NOMO-1 treated with dmso at 0.1 percent for 144 hours (cell line): ENCODE results near the gene PARS2.

Source experiments
- DNase-seq: peaks from one replicate; lab custom pipeline; 2025; ENCODE audit not compliant: unreplicated experiment; lab: John Stamatoyannopoulos, UW

Gene PARS2

DNA sequence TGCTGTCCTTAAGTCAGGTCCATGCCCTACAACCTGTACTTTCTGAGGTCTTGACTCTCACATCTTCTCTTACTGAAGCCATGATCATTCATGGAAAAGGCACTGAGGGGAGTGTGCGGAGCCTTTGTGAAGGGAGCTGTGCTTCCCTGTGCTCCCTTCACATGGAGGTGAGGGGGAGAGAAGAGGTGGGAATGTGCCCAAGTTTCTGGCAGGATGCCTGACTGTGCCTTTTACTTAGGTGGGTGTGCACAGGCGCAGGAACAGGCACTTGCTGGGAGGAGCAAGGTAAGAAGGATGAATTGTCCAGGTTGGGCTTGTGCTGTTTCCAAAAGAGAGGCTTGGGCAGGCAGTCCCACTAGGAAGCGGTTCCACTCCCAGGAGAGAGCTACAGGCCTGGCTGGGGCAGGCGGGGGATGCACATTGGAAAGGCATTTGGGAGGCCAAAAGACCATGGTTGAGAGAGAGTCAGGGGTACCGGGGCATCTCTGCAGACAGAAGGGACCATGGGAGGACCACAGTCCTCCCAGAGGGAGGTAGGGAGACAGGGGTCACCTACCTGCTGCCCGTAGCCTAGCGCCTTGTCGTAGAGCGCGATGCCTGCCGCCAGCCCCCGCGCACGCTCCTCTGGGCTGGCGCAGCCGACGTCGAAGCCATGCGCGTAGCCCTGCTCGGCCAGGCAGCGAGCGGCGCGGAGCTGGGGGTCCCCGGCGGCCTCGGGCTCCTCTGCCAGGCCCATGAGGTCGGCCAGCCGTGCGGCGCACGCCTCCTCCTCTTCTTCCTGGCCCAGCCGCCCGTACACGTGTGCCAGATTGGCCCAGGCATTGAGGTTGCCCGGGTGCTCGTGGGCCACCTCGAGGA, 35.9 kb upstream of the PARS2 start:
- no peak for DNase-seq

- DNase-seq = no peak
Measured at GRCh38 chr1:54798769-54799641, 34.7 kb upstream of the PARS2 start.

GRCh38 chr1:54798206-54798605, 33.9 kb upstream of the PARS2 start:
- no peak for DNase-seq

DNA sequence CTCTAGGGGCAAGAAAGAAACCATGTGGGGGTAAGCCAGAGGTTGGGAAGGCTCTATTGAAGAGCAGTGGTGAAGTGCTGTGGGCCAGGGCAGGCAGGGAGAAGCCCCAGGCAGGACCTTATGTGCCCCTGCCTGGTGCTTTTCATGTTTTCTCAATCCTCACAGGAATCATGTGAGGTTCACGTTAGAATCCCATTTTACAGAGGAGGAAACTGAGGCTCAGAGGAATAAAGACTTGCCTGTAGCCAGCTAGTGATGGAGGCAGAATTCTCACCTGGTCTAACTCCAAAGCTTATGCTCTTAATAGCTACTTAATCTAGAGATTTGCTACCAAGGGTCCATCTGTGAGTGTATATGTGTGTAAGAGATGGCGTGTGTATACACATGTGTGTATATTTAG, 32.6 kb upstream of the PARS2 start:
- DNase-seq = no peak

GRCh38 chr1:54795841-54796468, 31.6 kb upstream of the PARS2 start:
- DNase-seq = no peak

DNA sequence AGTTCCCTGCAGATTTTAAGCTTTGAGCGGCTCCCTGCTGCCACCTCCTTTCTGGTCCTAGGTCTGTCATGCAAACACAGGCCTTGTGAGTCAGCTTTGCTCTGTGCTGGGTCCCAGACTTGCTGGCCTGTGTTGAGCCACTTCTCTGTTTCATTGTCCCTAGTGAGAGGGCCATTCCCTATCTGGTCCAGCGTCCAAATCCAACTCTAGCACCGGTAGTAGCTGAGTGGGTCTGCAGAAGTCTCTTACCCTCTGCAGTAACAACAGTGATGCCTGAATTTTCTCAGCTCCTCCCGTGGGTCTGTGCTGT, 31.0 kb upstream of the PARS2 start:
- no peak for DNase-seq

GRCh38 chr1:54794451-54795355, 30.4 kb upstream of the PARS2 start:
- DNase-seq = no peak

GRCh38 chr1:54792686-54793282, 28.5 kb upstream of the PARS2 start:
- DNase-seq = no peak

DNA sequence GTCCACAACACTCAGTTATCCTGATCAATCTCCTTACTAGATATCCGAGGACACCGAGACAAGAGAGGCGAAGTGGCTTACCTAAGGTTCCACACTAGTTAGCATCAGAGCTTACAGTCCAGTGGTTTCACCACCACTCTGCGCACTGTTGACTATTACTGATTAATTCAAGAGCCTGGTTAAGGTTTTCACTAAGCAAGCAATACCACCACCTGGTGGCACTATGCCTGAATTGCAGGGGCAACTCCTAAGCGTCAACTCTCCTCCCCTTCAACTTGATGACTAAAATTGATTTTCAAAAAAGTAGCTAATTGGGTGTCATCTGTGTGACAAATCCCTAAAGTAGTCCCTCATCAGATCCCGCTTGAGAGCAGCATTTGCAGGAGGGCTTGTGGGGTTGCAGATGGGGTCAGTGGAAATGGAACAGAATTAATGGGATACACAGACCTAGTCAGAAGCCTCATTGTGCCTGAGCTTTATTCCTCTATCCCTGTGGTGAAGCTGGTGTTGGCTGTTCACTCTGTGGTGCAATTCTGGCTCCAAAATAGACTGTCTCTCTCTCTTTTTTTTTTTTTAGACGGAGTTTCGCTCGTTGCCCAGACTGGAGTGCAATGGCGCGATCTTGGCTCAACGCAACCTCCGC, 27.7 kb upstream of the PARS2 start:
- no peak for DNase-seq

DNA sequence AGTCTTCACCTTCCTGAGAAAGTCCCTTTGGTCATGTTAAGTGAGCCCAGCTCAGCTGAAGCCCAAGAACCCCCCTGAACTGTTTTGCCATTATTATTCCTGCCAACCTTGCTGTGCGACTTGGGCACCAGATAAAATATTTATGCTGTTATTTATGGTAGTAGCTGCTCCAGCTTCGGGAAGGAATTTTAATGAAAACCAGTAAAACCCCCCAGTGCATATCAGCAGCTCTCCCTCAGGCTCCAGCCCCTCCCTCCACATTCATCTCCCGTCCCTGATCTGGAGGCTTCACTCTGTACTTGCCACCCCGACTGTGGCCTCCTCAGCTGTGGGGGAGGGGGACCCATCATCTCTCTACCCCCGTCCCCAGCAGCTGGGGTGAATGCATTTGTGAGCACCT, 24.1 kb upstream of the PARS2 start:
- DNase-seq = no peak

DNA sequence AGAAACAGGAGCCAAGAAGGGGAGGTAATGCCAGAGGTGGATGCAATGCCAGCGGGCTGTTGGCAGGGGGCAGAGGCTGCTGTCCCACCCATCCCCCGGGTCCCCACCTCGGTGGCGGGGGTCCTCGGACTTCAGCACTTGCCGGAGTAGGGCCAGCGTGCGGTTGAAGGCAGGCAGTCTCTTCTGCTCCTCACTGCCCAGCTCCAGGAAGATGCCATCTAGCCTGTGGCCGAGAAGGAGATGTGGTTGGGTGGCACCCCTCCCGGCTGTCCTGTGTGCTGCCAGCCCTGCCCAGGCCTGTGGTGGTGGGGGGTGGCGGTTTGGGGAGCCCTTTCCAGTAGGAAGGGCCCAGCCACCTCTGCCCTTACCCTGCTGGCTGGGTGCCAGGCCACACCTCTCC, 23.3 kb upstream of the PARS2 start:
- no peak for DNase-seq

GRCh38 chr1:54786778-54787177, 22.5 kb upstream of the PARS2 start:
- DNase-seq = no peak

DNA sequence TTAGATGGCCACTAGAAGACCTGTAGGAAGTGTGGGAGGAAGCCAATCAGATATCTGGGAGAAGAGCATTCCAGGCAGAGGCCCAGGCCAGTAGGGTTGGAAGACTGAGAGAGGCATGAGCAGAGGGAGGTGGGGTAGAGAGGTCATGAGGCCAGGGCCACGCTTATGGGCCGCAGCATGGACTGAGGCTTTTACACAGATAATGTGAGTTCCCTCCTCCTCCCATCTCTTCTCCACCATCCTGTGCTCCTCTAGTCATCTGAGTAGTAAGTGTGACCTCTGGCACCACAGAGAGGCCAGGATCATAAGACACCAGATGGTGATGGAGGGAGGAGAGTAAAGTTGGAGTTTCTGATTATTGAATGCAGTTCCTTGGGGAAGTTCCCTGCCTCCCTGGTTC, 19.7 kb upstream of the PARS2 start:
- DNase-seq = no peak

- no peak for DNase-seq
Measured at GRCh38 chr1:54782588-54782987, 18.3 kb upstream of the PARS2 start.

DNA sequence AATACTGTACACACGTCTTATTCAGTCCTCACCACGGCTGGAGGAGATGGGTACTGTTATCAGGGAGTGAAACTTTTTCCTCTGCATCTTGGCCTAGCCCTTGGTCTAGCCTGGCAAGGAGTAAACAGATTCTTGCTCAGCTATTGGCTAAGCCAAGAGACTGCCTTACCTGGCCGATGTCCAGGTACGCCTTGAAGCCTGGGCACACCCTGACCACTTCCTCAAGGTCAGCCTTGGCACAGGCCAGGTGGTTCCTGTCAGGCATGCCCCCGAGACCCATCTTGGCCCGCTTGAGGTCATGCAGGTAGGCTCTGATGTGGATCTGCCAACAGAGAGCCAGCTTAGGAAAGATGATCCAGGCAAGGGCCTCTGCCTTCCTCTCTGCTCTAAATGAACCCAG, 17.8 kb upstream of the PARS2 start:
- no peak for DNase-seq

- DNase-seq = no peak
Measured at GRCh38 chr1:54781023-54781723, 16.9 kb upstream of the PARS2 start.

DNA sequence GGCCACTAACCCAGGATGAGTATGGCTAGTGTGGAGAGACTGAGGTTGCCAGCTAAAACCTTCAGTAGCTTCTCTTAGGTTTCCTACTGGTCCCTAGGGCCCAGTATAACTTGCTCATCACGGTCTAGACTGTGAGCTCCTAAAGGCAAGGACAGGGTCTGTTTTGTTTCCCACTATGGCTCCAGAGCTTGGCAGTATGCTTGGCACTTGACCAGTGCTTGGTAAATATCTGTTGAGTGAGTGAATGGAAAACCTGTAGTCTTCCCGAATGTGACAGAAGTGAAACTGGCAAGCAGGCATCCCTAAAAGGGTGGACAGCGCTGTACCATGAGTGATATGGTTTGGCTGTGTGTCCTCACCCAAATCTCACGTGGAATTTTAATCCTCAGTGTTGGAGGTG, 13.1 kb upstream of the PARS2 start:
- DNase-seq = no peak

- DNase-seq = no peak
Measured at GRCh38 chr1:54777011-54777410, 12.7 kb upstream of the PARS2 start.
